ENCODE measurements around the gene SRBD1.

- no peak for TF ChIP-seq SUZ12 (IDR thresholded peaks at IDR 0.05; ENCODE audit: low read length)
- TF ChIP-seq, protein P1, sequence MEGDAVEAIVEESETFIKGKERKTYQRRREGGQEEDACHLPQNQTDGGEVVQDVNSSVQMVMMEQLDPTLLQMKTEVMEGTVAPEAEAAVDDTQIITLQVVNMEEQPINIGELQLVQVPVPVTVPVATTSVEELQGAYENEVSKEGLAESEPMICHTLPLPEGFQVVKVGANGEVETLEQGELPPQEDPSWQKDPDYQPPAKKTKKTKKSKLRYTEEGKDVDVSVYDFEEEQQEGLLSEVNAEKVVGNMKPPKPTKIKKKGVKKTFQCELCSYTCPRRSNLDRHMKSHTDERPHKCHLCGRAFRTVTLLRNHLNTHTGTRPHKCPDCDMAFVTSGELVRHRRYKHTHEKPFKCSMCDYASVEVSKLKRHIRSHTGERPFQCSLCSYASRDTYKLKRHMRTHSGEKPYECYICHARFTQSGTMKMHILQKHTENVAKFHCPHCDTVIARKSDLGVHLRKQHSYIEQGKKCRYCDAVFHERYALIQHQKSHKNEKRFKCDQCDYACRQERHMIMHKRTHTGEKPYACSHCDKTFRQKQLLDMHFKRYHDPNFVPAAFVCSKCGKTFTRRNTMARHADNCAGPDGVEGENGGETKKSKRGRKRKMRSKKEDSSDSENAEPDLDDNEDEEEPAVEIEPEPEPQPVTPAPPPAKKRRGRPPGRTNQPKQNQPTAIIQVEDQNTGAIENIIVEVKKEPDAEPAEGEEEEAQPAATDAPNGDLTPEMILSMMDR (IDR thresholded peaks at IDR 0.05; ENCODE audit: control extremely low read depth in 1 of 3, insufficient read depth in 1 of 3, low read depth in 1 of 3, low read length in 3 of 3) = no peak
- no peak for TF ChIP-seq JUND (IDR thresholded peaks at IDR 0.05; ENCODE audit: low read length)
- TF ChIP-seq POLR2A (IDR thresholded peaks at IDR 0.05; ENCODE audit: control extremely low read depth in 1 of 2, low read depth in 2 of 2, low read length in 2 of 2) = no peak
- TF ChIP-seq JUN (IDR thresholded peaks at IDR 0.05; ENCODE audit: low read depth, low read length) = no peak
- TF ChIP-seq HDAC6 (IDR thresholded peaks at IDR 0.05; ENCODE audit: low read depth, low read length) = no peak
- no peak for TF ChIP-seq HDAC2 (IDR thresholded peaks at IDR 0.05; ENCODE audit: borderline replicate concordance in 1 of 2, low read depth in 2 of 2, low read length in 2 of 2)
Measured at GRCh38 chr2:45577441-45577840, 33.6 kb downstream of the SRBD1 start.

All from H1 (cell line).